GM06990 (cell line): ENCODE measurements around the gene NLK.
"Not testable (repeated sequence)": the region's sequence is repeated elsewhere in the genome, so short reads cannot be mapped to it uniquely, and the experiment has no call there.

Source experiments
- DNase-seq: peaks from one replicate; pipeline ENCODE4 v3.0.0-alpha.2; 2011; ENCODE audit not compliant: insufficient read length; ENCODE audit errors: extremely low read depth
- H3K27me3 ChIP-seq: replicated peaks from 2 replicates; pipeline ENCODE4 v1.6.0; 2011; ENCODE audit warnings: low read length; ENCODE audit not compliant: control insufficient read depth, insufficient read depth
- H3K36me3 ChIP-seq: 2 replicates; pipeline ENCODE4 v1.5.1; 2011; ENCODE audit warnings: low read length; ENCODE audit not compliant: control insufficient read depth, insufficient read depth
- H3K4me3 ChIP-seq: replicated peaks from 2 replicates; pipeline ENCODE4 v1.5.1; 2011; ENCODE audit warnings: low read depth, mild to moderate bottlenecking, control low read depth, low read length
- TF ChIP-seq, protein P1 (sequence below): IDR thresholded peaks from 2 replicates; pipeline ENCODE4 v1.5.1; 2011; ENCODE audit warnings: low read length, control low read depth, mild to moderate bottlenecking, inconsistent platforms; ENCODE audit not compliant: insufficient read depth, poor library complexity, severe bottlenecking

NLK gene

DNA sequence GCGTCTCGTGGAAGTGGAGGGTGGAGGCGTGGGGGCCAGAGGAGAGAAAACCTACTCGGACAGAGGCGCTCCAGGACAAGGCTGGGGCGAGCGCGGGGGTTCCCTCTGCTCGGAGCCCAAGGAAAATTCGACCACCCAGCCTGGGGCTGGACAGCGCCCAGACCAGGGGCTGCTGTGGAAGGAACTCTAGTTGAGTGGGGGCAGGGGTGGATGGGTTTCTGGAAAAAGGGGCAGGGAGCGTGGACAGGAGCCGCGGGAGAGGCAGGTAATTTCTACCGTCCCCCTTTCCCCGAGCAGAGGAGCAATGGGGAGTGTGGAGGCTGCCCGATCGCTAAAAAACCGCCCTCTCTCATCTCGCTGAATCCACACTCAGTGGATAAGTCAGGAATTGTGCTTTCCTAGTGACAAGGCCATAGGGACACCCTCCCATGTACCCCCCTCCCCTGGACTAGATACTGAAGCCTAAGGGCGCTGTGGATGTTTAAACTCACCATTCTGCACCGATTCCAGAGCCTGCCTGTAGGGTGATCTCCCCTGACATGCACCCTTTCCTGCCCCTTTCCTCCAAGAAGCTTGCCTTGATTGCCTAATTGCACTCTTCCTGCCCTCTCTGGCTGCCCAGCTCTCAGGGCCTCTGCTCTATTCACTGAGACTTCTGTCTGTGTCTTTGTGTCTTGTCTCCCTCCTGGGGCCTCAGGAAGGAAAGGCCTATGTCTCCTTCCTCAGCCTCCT, 185.8 kb downstream of the NLK start:
- DNase-seq = no peak
- H3K27me3 ChIP-seq = no peaks in the 10 kb centered on the region; the same call in none of the 2 replicates

DNA sequence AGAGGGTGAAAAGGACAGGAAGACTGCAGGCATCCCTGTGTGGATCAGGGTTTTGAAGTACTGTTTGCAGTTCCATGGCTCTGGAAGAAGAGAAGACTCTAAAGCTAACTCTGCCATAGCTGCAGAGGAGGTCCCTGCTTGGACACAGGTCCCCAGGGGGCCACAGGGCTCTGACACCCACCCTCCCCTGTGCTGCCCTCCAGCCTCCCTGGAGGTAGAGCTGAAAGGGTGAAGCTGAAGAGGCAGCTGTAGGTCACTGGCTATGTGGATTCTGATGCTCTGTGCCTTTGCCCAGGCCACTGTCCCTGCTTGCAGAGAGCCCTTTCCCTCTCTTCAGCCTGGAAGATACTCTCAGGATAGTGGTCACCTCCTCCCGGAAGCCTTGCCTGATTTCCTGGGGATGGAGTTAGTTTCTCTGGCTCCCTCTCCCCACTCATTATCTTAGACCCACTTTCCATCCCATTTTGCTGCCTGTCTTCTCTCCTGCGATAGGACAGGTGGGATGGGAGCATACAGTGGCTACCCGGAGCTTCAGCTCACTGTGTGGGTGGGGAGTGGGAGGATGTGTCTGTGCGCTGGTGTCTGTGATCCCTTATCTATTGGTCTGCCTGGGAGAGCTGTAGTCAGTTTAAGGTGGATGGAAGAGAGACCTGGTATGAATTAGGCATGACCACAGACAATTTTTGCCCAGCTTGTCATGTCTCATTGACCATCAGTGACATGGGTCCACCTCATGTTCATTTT, 186.7 kb downstream of the NLK start:
- Histone ChIP-seq H3K27me3 (no peaks in the 10 kb centered on the region; the same call in none of the 2 replicates), H3K4me3 (no peak overlapping the region), H3K36me3 (no peaks in the 10 kb centered on the region)
- DNase-seq = no peak
- TF ChIP-seq, protein P1, sequence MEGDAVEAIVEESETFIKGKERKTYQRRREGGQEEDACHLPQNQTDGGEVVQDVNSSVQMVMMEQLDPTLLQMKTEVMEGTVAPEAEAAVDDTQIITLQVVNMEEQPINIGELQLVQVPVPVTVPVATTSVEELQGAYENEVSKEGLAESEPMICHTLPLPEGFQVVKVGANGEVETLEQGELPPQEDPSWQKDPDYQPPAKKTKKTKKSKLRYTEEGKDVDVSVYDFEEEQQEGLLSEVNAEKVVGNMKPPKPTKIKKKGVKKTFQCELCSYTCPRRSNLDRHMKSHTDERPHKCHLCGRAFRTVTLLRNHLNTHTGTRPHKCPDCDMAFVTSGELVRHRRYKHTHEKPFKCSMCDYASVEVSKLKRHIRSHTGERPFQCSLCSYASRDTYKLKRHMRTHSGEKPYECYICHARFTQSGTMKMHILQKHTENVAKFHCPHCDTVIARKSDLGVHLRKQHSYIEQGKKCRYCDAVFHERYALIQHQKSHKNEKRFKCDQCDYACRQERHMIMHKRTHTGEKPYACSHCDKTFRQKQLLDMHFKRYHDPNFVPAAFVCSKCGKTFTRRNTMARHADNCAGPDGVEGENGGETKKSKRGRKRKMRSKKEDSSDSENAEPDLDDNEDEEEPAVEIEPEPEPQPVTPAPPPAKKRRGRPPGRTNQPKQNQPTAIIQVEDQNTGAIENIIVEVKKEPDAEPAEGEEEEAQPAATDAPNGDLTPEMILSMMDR = no peak

More for the DNA sequence above, 185.8 kb downstream of the NLK start:
- Histone ChIP-seq H3K36me3 (no peaks in the 10 kb centered on the region), H3K4me3 (no peak overlapping the region)
- TF ChIP-seq, protein P1 = no peak

DNA sequence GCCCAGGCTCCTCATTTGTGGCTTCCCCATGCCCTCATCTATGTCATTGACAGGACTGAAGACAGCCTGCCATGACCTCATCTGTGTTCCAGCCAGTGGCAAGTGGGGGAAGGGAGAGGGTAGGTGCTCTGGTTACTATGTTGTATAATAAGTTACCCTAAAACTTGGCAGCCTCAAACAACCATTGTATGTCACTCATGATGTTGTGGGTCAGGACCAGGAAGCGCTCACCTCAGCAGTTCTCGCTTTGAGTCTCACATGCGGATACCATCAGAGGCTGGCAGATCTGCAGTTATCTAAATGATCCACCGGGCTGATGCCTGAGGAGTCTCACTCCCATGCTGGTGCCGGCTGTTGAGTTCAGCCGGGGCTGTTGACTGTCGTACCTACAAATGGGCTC, 187.5 kb downstream of the NLK start:
- no peak overlapping the region for H3K4me3 ChIP-seq
- TF ChIP-seq, protein P1 = no peak
- H3K27me3 ChIP-seq = no peaks in the 10 kb centered on the region; the same call in none of the 2 replicates
- DNase-seq = no peak
- no peaks in the 10 kb centered on the region for H3K36me3 ChIP-seq

DNA sequence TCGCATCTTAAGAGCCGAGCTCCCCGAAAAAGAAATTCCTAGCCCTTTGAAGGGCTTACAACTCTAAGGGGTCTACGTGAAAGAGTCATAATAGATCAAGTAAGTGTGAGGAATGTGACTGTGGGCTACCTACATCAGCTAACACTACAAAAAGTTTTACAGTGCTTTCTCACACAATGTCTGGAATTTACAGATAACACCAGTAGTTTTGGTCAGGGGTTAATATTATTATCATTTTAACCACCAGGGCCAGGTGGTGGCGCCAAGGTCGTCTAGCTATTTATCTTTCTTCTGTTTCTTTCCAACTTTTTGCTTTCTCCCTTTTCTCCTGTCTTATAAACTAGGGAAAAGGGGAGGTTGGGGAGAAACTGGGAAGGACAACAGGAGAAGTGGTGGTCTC, 188.1 kb downstream of the NLK start:
- not testable (repeated sequence) for DNase-seq, H3K4me3 ChIP-seq, H3K27me3 ChIP-seq, H3K36me3 ChIP-seq

DNA sequence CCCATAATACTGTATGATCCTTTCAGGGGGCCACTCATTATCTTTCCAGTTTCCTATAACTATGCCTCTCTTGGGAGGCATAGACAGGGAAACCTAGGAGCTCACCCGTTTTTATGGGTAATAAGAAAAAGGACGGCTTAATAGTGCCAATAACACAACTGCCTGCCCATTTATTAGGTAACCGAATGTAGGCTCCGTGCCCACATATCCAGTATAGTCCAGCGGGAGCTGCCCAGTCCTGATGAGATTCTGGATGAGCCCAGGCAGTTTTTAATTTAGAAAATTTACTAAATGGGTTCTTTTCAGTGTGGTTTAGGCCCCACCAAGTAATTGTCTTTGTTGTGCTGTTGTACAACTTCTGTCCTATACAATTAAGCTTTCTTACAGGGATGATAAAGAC, 189.1 kb downstream of the NLK start:
- H3K4me3 ChIP-seq, DNase-seq, H3K36me3 ChIP-seq, H3K27me3 ChIP-seq: not testable (repeated sequence)

DNA sequence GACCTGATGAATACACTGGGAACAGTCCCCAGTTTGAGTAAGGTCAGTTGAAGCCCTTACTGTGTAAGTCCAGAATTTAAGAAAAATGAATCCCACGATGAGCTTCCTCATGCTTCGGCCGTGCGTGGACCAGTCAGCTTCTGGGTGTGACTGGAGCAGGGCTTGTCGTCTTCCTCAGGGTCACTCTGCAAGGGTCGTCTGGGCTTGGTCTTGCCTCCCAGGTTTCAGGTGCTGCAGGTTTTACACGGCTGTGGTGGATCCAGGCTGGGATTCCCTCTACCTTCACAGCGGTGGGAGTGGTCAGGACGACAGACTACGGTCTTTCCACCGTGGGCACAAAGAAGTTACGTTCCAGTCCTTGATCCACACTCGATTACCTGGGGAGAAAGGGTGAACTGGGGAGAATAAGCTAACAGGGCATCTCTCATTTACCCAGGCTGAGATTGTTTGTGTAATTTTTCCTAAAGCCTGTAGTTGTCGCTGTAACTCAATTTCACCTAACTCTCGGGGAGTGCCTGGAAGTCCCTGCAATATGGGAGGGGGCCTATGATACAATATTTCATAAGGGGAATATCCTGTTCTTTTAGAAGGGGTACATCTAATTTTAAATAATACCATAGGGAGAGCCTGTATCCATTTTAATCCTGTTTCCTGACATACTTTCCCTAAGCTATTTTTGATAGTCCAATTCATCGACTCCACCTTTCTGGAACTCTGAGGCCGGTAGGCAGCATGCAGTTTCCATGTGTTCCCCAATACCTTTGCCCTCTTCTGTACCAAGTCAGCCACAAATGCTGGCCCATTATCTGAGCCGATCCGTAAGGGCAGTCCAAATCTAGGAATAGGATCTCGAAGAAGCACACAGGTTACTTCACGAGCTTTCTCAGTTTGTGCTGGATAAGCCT, 190.7 kb downstream of the NLK start:
- H3K36me3 ChIP-seq, H3K27me3 ChIP-seq, DNase-seq, H3K4me3 ChIP-seq: not testable (repeated sequence)
- TF ChIP-seq, protein P1 = peak; percentile 33

DNA sequence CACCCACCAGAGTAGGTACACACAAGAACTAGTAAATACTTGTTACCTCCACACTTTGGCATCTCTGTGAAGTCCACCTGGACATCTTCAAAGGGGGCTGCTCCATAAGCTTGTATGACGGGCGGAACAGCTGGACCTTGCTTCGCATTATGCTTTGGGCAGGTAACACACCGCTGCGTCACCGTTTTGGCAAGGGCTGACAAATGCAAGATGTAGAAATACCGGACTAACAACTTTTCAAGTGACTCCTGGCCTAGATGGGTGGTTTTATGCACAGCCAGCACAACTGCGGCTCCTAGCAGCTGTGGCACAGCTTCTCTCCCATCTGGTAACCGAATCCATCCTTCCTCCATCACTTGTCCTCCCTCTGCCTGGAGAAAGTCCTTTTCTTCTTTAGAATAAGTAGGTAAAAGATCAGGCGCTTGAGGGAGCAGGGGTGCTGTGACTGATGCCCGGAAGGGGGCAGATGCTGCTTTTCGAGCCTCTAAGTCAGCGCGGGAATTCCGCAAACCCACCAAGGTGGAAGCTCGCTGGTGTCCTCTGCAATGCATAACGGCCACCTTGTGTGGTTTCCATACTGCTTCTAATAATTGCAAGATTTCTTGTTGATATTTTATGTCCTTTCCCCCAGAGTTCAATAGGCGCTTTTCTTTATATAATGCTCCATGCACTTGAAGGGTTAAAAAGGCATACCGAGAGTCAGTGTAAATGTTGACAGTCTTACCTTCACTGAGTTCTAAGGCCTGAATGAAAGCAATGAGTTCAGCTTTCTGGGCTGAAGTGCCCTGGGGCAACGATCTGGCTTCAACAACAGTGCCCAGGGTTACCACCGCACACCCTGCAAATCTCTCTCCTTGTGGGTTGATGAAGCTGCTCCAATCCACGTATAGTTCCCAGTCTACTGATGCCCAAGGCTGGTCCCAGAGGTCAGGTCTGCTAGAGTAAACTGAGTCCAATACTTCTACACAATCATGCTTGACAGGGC, 191.7 kb downstream of the NLK start:
- not testable (repeated sequence) for H3K36me3 ChIP-seq, H3K27me3 ChIP-seq, H3K4me3 ChIP-seq, DNase-seq

DNA sequence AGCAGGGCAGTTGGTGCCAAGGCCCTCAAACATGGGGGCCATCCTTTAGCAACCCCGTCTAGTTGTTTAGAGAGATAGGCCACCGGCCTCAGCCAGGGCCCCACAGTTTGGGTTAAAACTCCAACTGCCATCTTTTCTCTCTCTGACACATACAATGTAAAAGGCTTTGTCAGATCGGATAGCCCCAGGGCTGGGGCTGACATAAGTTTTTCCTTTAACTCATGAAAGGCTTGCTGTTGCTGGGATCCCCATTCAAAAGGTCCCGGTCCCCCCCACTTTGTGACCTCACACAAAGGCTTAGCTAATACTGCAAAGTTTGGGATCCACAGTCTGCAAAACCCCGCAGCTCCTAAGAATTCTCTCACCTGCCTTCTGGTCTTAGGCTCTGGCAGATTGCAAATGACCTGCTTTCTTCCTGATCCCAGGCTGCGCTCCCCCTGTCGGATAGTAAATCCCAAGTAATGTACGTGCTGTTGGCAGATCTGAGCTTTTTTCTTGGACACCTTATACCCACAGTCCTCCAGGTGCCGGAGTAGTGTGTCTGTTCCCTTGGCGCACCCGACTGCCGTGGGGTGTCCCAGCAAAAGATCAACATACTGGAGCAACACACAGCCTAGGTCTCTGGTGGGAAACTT, 192.7 kb downstream of the NLK start:
- not testable (repeated sequence) for H3K27me3 ChIP-seq, H3K4me3 ChIP-seq, H3K36me3 ChIP-seq, DNase-seq
